Cardiac septum (tissue), 1 donor: ENCODE measurements around the gene NOD2. TPM values are rescaled to one million over a fixed set of nuclear protein-coding genes. Genes with fewer than 3 reads are reported as not detected.

Experiments used
- DNase-seq: peaks from one replicate; pipeline ENCODE4 v3.0.0-alpha.2; 2020; ENCODE audit warnings: low spot score
- intact Hi-C: fragments of 100-400 bp; cut with DNase I; formaldehyde crosslinking; loops from one replicate; pipeline ENCODE4 v1.14.0; 2022
- total RNA-seq: library from RNA; stranded (reverse); fragmentation: NEBNext Ultra II Directional; extraction: Animal tissue kit (Norgen Biotek cat#: 25700); gene quantifications from one replicate; pipeline ENCODE4 v1.2.1, GENCODE V29; 2021
- donor health status: DM: no; HTN: no; CAD: no.

Gene NOD2
- total RNA-seq, 1 donor from 2014 or later = 0.40 TPM

DNA sequence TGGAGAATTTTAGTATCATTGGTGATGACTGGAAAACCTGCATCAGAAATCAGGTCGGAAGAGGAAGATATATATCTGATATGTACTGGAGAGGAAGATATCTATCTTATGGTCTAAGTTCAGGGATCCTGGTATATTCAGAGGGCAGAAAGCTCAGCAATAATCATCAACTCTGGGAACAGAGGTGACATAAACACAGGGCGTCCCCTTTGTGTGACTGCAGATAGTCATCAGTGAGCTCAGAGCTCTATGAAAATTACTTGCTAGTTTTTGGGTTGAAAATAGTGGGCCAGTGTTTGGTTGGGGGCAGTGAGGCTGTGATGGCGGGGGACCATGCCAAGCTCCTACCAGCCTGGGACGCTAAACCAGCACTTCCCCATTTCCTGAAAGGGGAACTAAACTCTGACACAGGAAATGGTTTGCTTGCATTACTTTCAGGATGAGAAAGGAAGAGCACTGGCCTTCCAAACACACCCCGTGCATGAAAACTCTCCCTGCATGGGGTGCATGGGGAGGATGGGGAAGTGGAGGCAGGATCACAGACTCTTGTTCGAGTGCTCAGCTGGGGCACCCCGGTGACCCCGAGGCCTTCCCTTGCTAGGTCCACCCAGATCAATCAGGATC, 15.8 kb downstream of the NOD2 start:
- intact Hi-C loops = no loop called here
- DNase-seq = no peak

DNA sequence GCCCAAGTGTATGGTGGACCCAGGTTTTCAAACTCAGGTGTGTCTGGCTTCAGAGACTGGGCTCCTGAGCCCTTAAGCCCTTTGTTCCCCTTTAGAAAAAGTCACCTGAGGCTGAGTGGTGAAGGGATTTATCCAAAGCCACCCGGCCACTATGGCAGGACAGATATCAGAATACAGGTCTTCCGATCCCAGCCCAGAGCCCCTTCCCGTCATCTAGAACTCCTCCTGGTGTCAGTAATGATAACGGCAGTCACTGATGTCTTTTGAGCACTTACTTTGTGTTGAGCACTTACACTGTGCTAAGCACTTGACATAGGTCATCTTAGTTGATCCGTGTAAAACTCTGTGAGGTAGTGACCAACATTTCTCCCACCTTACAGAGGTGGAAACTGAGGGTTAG, 16.6 kb downstream of the NOD2 start:
- intact Hi-C loops = no loop called here

GRCh38 chr16:50711040-50711439, 17.6 kb downstream of the NOD2 start:
- intact Hi-C loops = no loop called here
- DNase-seq = no peak

More for the DNA sequence above, 16.6 kb downstream of the NOD2 start:
- no peak for DNase-seq

- intact Hi-C loops = no loop called here
- DNase-seq = no peak
Observed at GRCh38 chr16:50711862-50712559, 18.6 kb downstream of the NOD2 start.

DNA sequence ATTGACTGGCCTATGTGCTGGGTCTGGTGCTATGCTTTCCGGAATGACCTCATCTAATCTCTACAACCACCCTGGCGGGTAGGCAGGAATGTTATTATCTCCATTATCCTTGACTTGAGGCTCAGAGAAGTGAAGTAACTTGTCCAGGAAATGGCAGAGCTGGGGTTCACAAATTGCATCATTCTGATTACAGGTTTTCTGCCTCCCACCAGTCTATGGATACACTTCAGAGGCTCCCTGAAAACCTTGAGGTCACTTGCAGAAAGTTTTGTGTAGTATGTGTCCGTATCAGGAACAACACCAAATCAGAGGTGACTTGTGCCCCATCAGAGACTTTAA, 19.1 kb downstream of the NOD2 start:
- intact Hi-C loops = no loop called here
- DNase-seq = no peak

GRCh38 chr16:50712956-50713355, 19.6 kb downstream of the NOD2 start:
- DNase-seq = no peak

DNA sequence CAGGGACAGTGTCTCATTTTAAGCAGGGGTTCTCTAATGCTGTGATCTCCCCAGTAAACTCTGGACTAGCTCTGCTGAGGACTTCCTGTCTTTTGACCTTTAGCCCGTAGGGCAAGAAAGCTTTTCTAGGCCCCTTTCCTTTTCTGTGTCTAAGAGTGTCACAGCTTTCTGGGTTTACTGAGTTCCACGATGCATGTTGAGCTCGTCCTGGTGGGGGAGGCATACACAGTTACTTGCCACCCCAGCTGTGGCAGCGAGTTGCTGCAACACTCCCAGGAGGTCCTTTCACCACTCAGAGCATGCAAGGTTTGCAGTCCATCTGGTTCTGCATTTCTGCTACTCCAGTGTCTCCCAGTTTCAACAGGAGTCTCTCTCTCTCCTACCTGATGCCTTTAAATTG, 23.7 kb downstream of the NOD2 start:
- no peak for DNase-seq
- intact Hi-C loops = no loop called here

More at GRCh38 chr16:50712956-50713355, 19.6 kb downstream of the NOD2 start:
- intact Hi-C loops = no loop called here

DNA sequence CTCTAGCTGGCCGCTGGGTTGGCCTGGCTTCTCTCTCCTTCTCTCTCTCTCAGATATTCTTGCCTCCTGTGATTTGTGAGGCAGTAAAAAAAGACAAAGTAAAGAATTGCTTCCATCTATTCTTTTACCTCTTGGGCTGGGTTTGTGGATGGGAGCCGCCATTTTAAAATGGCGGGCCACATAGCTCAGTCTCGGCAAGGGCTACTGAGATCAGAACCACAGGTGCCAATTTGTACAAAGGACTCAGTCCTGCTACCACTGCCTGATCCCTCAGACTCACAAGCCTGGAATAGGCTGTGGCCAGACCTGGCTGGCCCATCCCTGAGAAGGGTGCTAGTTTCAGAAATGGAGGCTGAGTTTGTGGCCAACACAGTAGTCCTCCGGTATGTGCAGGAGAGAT, 24.1 kb downstream of the NOD2 start:
- intact Hi-C loops = no loop called here

GRCh38 chr16:50718061-50718760, 24.8 kb downstream of the NOD2 start:
- intact Hi-C loops = no loop called here
- no peak for DNase-seq

More for the DNA sequence above, 24.1 kb downstream of the NOD2 start:
- DNase-seq = no peak

GRCh38 chr16:50718761-50719400, 25.5 kb downstream of the NOD2 start:
- intact Hi-C loops = no loop called here
- DNase-seq = no peak

GRCh38 chr16:50719401-50720337, 26.3 kb downstream of the NOD2 start:
- DNase-seq = no peak
- intact Hi-C loops = no loop called here

DNA sequence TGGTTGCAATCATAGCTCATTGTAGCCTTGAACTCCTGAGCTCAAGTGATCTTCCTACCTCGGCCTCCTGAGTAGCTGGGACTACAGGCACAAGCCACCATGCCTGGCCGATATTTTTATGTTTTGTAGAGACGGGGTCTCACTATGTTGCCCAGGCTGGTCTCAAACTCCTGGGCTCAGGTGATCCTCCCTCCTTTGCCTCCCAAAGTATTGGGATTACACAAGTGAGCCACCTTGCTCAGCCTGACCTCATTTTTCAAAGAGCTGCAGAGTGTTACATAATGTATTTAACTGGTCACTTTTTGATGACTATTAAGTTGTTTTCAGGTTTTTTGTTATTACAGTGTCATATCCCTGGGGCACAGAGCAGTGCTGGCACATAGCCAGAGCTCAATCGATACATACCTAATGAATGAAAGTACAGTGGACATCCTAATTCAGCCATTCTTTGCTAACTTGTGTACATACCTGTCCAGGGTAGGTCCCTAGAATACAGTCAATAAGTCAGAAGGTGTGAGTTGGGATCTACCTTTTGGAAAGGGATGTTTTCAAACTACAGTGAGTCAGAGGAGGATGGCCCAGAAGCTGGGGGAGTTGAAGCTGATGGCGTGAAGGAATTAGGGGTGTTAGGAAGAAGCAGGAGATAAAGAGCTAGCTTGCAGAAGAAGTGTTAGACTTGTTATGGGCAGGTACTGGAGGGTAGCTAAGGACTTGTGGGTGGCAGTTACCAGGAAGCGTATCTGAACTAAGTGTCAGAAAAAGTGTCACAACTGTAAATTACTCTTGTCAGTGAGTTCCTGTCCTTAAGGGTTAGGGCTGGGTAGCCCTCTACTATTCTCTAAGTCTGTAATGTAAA, 28.4 kb downstream of the NOD2 start:
- intact Hi-C loops = no loop called here

GRCh38 chr16:50722405-50722737, 29.0 kb downstream of the NOD2 start:
- intact Hi-C loops = no loop called here
- DNase-seq = no peak

More for the DNA sequence above, 28.4 kb downstream of the NOD2 start:
- DNase-seq = no peak

GRCh38 chr16:50722960-50723359, 29.6 kb downstream of the NOD2 start:
- no peak for DNase-seq

GRCh38 chr16:50724306-50724705, 30.9 kb downstream of the NOD2 start:
- intact Hi-C loops = no loop called here
- DNase-seq = no peak

More at GRCh38 chr16:50722960-50723359, 29.6 kb downstream of the NOD2 start:
- intact Hi-C loops = no loop called here

DNA sequence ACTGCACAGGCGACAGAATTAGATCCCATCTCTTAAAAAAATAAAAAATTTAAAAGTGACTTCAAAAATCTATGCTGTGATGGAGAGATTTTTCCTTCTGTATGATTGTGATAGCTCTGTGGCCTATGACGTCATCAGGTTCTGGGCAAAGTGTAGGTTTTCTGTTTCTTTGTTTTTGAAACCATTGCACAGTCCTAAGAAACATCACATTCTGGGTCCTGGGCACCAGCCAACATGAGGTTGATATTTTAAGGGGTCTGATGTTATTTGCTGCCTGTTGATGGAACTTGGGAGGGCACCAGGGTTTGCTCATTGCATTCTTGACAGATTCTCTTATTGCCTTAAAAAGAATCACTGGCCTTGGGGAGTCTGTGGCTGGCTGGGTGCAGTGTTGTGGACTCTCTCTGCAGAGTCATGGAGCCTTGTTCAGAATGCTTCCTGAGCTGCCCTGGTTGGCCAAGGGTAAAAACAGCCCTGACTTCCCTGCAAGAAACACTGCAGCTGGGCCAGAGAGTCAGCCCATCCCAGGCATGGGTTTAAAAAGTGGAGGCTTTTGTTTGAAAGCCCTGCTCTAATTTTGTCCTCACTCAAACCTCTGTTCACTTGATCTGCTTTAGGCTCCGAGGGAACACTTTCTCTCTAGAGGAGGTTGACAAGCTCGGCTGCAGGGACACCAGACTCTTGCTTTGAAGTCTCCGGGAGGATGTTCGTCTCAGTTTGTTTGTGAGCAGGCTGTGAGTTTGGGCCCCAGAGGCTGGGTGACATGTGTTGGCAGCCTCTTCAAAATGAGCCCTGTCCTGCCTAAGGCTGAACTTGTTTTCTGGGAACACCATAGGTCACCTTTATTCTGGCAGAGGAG, 38.0 kb downstream of the NOD2 start:
- intact Hi-C loops = no loop called here
- no peak for DNase-seq

GRCh38 chr16:50731989-50732832, 38.8 kb downstream of the NOD2 start:
- DNase-seq = no peak

More at GRCh38 chr16:50731989-50732832, 38.8 kb downstream of the NOD2 start:
- intact Hi-C loops = no loop called here
